Right lobe of liver (tissue), 6 donors: ENCODE results near the gene ADARB1. TPM values are rescaled to one million over a fixed set of nuclear protein-coding genes. Genes with fewer than 3 reads are reported as not detected.

Source experiments
- ATAC-seq, 4 donors: fragments of 200-7000 bp; cut with Tn5 transposase; one replicate each; pipeline ENCODE4 v1.9.1; 2020; ENCODE audit warnings: mild to moderate bottlenecking in 4 of 4, moderate library complexity in 4 of 4
- DNase-seq, 3 donors: peaks; one replicate each; pipeline ENCODE4 v3.0.0-alpha.2; 2020
- H3K27ac ChIP-seq, 3 donors: fragments of 200-600 bp; one replicate each; pipeline ENCODE4 v1.8.0; 2022
- H3K27me3 ChIP-seq, 2 donors: fragments of 200-600 bp; one replicate each; pipeline ENCODE4 v1.8.0; 2022
- H3K36me3 ChIP-seq, 4 donors: fragments of 200-600 bp; sonication (generic) in 1 of 4; one replicate each; pipeline versions ENCODE4 v1.5.1 to v1.8.0; 2017 to 2022; ENCODE audit warnings: control low read depth in 1 of 4
- H3K4me1 ChIP-seq, 4 donors: fragments of 200-600 bp; sonication (generic) in 1 of 4; one replicate each; pipeline versions ENCODE4 v1.5.1 to v1.8.0; 2017 to 2022; ENCODE audit warnings: control low read depth in 1 of 4
- H3K4me3 ChIP-seq, 3 donors: fragments of 200-600 bp; one replicate each; pipeline ENCODE4 v1.8.0; 2022
- H3K9me3 ChIP-seq, 4 donors: fragments of 200-600 bp; sonication (generic) in 1 of 4; one replicate each; pipeline versions ENCODE4 v1.5.1 to v1.8.0; 2017 to 2022; ENCODE audit warnings: control low read depth in 1 of 4
- POLR2A ChIP-seq: fragments of 450-650 bp; IDR thresholded peaks from one replicate; pipeline ENCODE4 v1.6.1; 2017; ENCODE audit warnings: antibody characterized with exemption, mild to moderate bottlenecking
- WGBS: methylation state at CpG from one replicate; pipeline ENCODE4 v1.1.6; 2018; ENCODE audit warnings: low coverage, low lambda C conversion rate; ENCODE audit not compliant: insufficient coverage; ENCODE audit errors: missing lambda C conversion rate; 5-methylcytosine and 5-hydroxymethylcytosine counted together
- intact Hi-C, 2 donors: fragments of 100-400 bp; cut with DNase I; formaldehyde crosslinking; loops; one replicate each; pipeline versions ENCODE4 v1.11.2 to v1.14.1; 2022
- total RNA-seq, 6 experiments: library from RNA; depleted of rRNA in 2 of 6; stranded (reverse); fragments of >200 nt in 2 of 6; fragmentation: NEBNext Ultra II Directional in 3 of 6; extraction: Animal tissue kit (Norgen Biotek cat#: 25700) in 3 of 6; gene quantifications; one replicate each; pipeline versions ENCODE4 v1.1.0 to v1.2.4, GENCODE V29; 2016 to 2023
- TF ChIP-seq, protein P1 (sequence below), 4 donors: fragments of 200-600 bp in 3 of 4; fragments of 450-650 bp in 1 of 4; IDR thresholded peaks; one replicate each; pipeline versions ENCODE4 v1.5.1 to v1.8.0; 2016 to 2022; ENCODE audit warnings: antibody characterized with exemption in 4 of 4, mild to moderate bottlenecking in 2 of 4
- donor health status: DM: no; HTN: yes; CAD: no.
- donor health status: DM: no; HTN: no; CAD: no.
- donor health status: DM: no; HTN: no; CAD: no.
- donor health status: DM: no; HTN: yes; CAD: no.
- donor health status: DM: no; HTN: yes; CAD: no.

The ADARB1 gene
- total RNA-seq, 6 experiments from 2014 or later = 4.7 to 9.9 (median 8.6) TPM

DNA sequence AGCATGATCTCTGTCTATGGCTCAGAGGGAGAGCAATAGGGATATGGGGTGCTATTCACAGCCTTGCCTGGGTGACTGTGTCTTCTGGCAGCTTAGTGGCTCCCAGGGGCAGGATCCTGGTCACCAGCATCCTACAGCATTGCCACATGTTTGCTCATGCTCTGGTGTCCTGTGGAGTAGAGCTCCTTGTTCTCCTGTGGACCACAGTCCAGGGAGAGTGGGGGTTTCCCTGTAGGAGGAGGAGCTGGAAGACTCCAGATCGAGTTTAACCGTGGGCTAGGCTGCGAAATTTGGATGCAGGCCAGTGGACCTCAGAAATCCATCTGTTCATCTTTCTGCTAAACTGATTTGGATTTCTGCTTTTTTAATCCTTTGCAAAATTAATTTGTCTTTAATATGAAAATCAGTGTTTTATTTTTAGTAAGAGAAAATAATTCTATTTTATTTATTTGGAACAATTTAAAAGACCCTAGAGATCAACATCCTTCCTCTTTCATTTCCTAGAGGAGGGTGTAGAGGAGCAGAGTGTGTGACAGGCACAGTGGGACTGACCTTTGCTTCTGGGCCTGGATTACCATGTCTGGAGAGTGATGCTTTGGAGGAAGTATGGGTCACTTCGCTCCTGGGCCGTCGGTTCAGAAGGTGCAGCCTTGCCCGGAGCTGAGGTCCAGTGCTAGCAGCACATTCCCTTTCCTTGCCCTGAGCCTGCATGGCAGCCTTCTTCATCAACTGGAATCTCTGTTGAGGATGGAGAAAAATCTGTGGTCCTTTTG, 17.4 kb downstream of the ADARB1 start:
- Histone ChIP-seq H3K27me3 (no peaks in the 10 kb centered on the region), H3K27ac (no peak overlapping the region), H3K4me3 (no peak overlapping the region), H3K36me3 (no peaks in the 10 kb centered on the region), H3K9me3 (no peaks in the 10 kb centered on the region), H3K4me1 (no peaks in the 10 kb centered on the region)
- ATAC-seq (peak in 3 of 4 donors; percentile 16 to 38 (median 22)), DNase-seq (no peak)
- 44% methylated on average over 7 of the region's 7 CpGs for WGBS
- intact Hi-C loops = no loop called here
- TF ChIP-seq POLR2A = no peak
- TF ChIP-seq, protein P1, sequence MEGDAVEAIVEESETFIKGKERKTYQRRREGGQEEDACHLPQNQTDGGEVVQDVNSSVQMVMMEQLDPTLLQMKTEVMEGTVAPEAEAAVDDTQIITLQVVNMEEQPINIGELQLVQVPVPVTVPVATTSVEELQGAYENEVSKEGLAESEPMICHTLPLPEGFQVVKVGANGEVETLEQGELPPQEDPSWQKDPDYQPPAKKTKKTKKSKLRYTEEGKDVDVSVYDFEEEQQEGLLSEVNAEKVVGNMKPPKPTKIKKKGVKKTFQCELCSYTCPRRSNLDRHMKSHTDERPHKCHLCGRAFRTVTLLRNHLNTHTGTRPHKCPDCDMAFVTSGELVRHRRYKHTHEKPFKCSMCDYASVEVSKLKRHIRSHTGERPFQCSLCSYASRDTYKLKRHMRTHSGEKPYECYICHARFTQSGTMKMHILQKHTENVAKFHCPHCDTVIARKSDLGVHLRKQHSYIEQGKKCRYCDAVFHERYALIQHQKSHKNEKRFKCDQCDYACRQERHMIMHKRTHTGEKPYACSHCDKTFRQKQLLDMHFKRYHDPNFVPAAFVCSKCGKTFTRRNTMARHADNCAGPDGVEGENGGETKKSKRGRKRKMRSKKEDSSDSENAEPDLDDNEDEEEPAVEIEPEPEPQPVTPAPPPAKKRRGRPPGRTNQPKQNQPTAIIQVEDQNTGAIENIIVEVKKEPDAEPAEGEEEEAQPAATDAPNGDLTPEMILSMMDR (IDR thresholded peaks at IDR 0.05) = no peak

DNA sequence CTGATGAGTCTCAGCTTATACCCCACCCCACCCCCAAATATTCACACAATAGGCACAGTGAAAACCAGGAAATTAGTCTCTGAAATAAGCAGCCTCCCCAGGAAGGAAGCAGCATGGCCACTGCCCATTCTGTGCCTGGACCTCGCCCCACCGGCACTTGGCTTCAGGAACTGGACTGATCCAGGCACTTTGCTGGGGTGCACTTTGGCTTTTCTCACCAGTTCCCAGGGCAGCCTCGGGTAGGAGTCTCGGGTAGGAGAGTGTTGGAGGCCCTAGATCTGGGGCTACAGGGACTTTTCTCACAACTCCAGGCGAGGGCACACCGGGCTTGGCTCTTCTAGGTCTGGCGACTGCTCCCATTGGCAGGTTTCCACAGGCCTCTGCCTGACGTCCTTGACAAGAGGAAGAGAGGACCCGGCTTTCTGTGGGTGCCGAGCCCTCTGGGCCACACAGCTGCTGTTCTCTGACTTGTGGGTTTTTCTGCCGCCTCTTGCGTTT, 18.7 kb downstream of the ADARB1 start:
- intact Hi-C loops = no loop called here
- DNase-seq (no peak), ATAC-seq (peak in 2 of 4 donors; percentile 12 to 48)
- Histone ChIP-seq H3K27me3 (no peaks in the 10 kb centered on the region), H3K36me3 (no peaks in the 10 kb centered on the region), H3K27ac (no peak overlapping the region), H3K4me1 (no peaks in the 10 kb centered on the region), H3K4me3 (no peak overlapping the region), H3K9me3 (no peaks in the 10 kb centered on the region)
- TF ChIP-seq POLR2A = no peak
- TF ChIP-seq, protein P1 (IDR thresholded peaks at IDR 0.05) = no peak
- 54% methylated on average over 3 of the region's 12 CpGs for WGBS

DNA sequence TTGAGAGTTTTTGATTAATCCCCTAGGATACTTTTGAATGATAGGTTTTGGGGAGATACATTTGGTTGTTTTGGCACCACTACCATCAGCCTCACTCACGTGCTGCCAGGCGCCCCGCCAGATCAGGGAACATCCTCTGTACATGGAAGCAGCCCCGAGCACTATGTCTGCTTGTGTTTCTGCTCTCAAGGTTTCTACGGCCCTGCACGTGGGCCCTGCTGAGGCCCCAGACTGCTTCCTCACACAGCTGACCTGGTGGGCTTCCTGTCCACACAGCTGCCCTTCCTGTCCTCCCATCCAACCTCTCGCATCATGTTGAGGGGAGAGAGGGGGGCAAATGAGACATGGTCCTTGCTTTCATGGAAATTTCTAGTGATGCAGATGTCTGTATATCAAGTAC, 20.0 kb downstream of the ADARB1 start:
- peak in 1 of 3 donors; percentile 20 for DNase-seq
- no peaks in the 10 kb centered on the region for H3K27me3 ChIP-seq
- no peak overlapping the region for H3K4me3 ChIP-seq
- peak; percentile 45 to 66 (median 54) for ATAC-seq
- no peaks in the 10 kb centered on the region for H3K4me1 ChIP-seq
- H3K27ac ChIP-seq = no peak overlapping the region
- 59% methylated on average over 3 of the region's 7 CpGs for WGBS
- no peaks in the 10 kb centered on the region for H3K9me3 ChIP-seq
- TF ChIP-seq, protein P1 (IDR thresholded peaks at IDR 0.05) = no peak
- TF ChIP-seq POLR2A = no peak
- intact Hi-C loops = no loop called here
- no peaks in the 10 kb centered on the region for H3K36me3 ChIP-seq

DNA sequence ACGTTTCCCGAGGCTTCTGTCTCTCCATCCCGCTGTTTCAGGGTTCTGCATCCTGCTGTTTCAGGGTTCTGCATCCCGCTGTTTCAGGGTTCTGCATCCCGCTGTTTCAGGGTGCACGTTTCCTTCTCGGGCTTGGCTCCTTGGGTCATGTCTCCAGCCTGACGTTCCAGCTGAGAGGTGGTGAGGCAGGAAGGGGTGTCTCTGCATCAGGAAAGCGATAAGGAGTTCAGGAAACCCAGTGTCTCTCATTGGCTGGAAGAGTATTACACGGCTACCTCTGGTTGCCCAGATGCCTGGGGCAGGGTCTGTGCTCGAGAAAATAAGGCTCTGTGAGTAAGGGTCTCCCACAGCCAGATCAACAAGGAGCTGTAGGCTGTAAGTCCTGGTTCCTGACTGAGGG, 21.1 kb downstream of the ADARB1 start:
- 77% methylated on average over 8 of the region's 11 CpGs for WGBS
- H3K4me3 ChIP-seq = no peak overlapping the region
- no peaks in the 10 kb centered on the region for H3K9me3 ChIP-seq
- H3K36me3 ChIP-seq = no peaks in the 10 kb centered on the region
- DNase-seq (no peak), ATAC-seq (peak in 2 of 4 donors; percentile 9 to 17)
- H3K4me1 ChIP-seq = no peaks in the 10 kb centered on the region
- H3K27me3 ChIP-seq = no peaks in the 10 kb centered on the region
- TF ChIP-seq, protein P1 (IDR thresholded peaks at IDR 0.05) = no peak
- TF ChIP-seq POLR2A = no peak
- H3K27ac ChIP-seq = no peak overlapping the region
- intact Hi-C loops = no loop called here
